HG03521 (cell line): ENCODE data around the gene ETV3.

ENCODE experiments used
- ATAC-seq: cut with Tn5 transposase; IDR thresholded peaks from one replicate; pipeline ENCODE4 v1.9.1; 2021; ENCODE audit warnings: mild to moderate bottlenecking, moderate library complexity; ENCODE audit not compliant: unreplicated experiment

ETV3 gene

DNA sequence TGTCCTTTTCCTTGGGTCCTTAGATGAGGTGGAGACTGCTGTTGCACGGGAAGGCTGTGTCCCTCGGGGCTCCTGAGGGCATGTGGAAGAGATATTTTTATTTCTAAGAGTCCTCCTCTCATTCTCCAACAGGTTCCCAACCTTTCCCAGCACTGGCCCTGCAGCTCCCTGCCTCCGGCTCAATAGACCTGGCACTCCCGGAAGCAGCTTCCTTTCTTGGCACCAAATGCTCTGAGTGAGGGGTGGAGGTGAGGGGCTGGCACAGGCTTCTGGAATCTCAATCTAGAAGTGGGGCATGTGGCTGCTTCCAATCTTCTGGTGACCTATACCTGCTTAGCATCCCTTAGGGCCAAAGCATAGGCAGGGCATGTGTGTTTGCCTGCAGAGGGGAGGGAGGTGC is 43.1 kb downstream of the ETV3 start:
- no peak for ATAC-seq

DNA sequence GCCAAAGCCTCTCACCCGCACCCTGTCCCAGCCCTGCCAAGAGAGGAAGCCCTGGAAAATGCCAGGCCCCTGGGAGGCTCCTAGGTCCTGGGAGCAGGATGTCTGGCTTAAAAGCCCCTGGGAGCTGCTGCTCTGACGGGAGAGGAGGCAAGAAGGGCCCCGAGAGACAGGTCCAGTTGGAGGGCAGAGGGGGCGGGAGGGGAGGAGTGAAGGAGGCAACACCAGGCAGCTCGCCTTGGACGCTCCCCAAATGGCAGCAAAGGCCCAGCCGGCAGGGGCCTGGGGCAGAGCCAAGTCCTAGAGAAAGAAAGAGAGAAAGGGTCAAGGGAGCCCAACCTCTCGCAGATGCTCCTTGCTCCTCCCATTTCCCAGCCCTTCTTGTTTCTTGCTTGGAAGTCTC is 45.4 kb downstream of the ETV3 start:
- no peak for ATAC-seq

DNA sequence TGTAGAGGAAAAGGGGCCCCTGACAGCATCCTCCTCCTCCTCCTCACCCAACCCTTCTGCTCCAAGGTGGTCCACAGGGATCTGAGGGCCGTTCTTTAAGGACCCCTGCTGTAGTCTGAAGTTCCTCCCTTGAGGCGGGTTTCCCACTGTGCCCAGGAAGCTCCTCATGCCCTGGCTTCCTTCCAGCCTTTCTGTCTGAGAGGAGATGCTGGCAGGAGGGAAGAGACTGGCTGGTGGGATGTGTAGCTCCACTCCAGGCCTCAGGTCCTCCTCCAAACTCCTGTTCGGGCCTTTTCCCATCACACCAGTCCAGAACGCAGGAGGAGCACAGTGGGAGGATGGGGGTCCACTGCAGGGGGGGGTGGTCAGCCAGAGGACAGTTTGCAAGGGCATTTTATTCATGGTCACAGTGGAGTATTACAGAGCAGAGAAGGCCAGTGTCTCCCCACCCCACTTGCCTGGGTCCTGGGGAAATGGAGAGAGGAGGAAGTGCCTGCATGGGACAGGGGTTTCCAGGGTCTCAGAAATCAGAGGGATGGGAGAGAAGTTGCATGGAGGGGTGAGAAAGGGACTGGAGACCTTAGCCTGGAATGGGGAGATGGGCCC is 46.4 kb downstream of the ETV3 start:
- ATAC-seq, result no peak

DNA sequence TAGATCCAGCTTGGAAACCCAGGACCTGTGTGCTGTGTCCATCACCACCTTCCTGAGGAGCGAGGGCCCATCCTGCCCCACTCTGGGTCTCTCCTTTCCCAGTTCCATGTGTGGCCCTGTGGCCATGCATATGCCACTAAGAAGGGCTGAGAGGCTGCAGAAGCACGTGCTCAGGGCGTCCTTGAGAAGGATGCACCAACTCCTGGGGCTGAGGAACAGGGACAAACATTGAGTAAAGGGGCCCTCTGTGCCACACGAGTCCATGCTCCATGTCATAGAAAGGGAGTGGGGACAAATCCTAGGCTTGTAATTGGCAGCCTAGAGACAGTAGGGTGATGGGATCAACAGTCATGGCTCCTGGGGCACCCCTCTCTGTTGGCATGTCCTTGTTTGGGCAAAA is 47.0 kb downstream of the ETV3 start:
- no peak for ATAC-seq

DNA sequence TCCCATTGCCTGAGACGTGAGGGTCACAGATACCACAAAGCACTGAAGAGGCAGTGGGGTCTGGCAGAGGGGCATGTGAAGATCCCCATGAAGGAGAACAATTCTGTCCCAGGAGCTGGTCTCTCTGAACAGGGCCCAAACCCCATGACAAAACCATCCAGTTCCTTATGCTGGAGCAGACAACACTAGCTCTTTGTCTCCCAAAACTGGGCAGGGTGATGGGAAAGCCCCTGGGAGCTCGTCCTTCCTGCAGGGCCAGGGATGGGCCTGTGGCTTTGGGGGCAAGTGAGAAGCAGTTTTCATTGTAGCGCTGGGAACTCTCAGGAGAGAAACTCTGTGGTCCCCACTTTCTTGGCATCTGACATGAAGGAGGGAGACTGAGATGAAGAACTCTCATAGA is 47.4 kb downstream of the ETV3 start:
- no peak for ATAC-seq

DNA sequence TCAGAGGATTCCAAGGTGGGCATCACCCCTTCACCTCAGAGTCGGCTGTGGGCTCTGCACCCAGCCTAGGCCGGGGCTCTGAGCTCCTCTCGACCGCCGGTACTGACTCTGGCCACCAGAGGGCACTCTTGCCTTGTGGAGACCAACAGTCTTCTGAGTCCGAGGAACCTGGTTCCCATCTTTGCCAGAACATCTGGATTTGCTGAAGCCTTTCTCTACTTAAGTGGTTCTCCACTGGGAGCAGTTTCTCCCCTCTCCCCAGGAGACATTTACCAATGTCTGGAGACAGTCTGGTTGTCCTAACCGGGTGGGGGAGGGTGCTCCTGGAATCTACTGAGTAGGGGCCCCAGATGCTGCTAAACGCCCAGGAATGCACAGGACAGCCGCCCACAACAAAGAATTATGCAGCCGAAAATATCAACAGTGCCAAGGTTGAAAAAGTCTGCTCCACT is 48.0 kb downstream of the ETV3 start:
- no peak for ATAC-seq

DNA sequence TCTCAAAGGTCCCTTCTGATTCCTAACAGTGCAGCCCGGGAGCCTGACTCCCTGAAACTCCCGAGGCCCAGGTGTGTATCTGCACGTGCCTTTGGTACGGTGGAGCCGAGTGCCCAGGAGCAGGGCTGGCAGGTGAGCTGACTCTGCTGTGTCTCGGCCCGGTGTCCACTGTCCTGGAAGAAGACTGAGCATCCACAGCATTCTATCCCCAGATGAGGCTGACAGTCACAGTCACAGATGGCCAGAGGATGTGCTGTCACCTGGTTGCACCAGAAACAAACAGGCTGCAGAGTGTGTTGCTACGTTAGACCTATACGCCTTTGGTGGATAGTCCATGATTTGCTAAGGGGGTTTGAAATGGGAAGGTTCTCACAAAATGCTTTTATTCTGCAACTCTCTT is 48.4 kb downstream of the ETV3 start:
- ATAC-seq, result no peak

DNA sequence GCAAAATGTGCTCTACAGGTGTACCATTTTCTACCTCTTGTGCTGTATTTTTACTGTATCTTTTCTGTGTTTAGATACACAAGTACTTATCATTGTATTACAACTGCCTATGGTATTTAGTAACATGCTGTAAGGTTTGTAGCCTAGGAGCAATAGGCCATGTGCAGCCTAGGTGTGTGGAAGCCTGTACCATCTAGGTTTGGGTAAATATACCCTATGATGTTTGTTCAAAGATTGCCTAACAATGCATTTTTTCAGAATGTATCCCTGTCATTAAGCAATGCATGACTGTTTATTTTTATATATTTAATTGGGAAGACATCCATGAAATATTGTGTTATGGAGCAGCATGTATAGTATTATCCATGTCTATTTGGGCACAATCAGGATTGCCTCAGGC is 49.6 kb downstream of the ETV3 start:
- no peak for ATAC-seq

DNA sequence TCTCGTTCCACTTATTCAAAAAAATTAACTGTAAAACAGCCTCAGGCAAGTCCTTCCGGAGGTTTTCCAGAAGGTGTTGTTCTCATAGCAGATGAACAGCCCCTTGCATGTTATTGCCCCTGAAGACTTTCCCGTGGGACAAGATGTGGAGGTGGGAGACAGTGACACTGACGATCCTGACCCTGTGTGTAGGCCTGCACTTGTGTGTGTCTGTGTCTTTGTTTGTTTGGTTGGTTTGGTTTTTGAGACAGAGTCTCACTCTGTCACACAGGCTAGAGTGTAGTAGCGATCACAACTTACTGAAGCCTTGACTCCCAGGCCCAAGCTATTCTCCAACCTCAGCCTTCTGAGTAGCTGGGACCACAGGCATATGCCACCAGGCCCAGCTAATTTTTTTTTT is 51.2 kb downstream of the ETV3 start:
- ATAC-seq, result no peak

DNA sequence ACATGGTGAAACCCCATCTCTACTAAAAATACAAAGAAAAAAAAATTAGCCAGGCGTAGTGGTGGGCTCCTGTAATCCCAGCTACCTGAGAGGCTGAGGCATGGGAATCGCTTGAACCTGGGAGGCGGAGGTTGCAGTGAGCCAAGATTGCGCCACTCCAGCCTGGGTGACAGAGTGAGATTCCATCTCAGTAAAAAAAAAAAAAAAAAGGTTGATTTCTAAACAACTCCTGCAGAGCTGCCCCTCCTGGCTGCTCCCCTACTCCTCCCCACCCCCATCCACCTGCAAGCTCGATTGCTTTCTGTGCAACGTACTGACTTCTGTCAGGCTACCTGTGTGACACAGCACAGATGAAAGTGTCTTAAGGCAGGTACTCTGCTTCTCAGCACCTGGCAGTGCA is 51.9 kb downstream of the ETV3 start:
- no peak for ATAC-seq

DNA sequence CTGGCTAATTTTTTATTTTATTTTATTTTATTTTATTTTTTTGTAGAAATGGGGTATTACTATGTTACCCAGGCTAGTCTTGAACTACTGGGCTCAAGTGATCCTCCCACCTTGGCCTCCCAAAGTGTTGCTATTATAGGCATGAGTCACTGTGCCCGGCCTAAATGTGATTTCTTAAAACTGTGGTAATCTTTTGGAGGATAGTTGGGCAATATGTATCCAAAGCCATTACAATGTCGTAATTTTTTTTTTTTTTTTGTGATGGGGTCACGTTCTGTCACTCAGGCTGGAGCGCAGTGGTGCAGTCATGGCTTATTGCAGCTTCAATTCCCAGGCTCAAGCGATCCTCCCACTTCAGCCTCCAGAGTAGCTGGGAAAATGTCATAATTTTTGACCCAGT is 52.8 kb downstream of the ETV3 start:
- no peak for ATAC-seq

DNA sequence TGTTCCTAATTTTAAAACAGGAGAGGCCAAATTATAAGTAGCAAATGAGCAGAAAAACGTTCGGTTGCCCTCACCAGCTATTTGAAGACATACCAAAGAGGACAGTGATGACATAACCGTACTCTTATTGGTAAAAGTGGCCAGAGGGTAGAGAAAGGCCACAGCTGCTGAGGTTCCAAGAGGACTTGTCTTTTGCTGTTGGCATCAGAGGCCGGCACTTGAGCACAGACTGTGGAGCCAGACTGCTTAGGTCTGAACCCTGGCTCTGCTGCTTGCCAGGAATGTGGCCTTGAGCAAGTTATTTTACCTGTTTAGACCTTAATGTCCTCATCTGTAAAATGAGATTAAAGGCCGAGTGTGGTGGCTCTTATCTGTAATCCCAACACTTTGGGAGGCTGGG is 53.5 kb downstream of the ETV3 start:
- ATAC-seq, result no peak

DNA sequence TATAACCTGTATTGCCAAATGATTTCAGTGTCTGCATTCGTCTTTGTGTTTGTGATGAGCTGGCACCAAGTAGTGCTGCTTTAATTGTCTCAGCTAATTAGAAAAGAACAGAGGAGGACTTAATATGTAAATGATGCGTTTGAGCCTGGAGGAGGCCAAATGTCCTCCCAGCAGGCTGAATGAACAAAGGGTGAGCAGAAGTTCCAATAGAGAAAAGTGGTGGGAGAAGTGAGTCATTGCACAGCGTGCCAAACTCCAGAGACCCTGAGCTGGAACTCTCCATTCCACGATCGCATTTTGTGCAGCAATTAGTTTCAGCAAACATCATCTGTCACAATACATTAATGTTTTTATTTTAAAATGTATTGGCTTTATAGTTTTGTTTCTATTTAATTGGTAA is 56.5 kb downstream of the ETV3 start:
- ATAC-seq, result no peak

DNA sequence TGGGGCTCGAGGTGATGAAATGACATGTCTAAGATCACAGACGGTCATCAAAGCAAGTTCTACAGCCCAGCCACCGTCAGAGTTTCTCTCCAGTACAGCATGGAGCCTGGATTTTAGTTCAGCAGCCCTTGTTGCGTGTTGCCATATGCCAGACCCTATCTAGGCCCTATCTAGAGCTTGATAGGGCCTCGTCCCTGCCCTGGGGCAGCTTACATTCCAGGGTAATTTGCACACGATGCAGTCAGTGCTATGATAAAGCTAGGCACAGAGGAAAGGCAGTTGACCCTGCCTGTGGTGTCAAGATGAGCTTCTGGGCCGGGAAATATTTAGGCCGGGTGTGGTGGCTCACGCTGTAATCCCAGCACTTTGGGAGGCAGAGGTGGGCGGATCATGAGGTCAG is 57.5 kb downstream of the ETV3 start:
- ATAC-seq, result no peak

DNA sequence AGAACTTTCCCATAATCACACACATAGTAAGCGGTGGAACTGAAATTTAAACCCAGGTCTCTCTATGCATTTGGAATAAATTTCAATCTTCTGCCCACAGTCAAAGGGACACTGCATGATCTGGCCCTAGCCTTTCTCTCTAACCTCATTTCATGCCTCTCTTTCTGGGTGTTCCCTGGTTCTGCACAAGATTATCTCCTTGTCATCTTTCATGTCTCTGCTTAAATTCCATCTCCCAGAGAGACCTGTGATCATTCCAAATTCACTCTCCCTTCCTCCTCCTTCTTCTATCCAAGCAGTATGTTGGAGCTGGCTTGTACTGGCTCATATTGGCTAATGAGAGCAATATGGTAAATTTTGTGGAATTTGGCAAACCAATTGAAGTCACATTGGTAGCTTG is 60.8 kb downstream of the ETV3 start:
- ATAC-seq, result no peak

DNA sequence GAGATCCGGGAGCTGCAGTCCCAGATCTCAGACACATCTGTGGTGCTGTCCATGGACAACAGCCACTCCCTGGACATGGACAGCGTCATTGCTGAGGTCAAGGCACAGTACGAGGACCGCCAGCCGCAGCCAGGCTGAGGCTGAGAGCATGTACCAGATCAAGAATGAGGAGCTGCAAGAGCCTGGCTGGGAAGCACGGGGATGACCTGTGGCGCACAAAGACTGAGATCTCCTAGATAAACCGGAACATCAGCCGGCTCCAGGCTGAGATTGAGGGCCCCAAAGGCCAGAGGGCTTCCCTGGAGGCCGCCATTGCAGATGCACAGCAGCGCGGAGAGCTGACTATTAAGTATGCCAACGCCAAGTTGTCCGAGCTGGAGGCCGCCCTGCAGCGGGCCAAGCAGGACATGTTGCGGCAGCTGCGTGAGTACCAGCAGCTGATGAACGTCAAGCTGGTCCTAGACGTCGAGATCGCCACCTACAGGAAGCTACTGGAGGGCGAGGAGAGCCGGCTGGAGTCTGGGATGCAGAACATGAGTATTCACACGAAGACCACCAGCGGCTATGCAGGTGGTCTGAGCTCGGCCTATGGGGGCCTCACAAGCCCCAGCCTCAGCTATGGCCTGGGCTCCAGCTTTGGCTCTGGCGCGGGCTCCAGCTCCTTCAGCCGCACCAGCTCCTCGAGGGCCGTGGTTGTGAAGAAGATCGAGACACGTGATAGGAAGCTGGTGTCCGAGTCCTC is 64.1 kb downstream of the ETV3 start:
- no peak for ATAC-seq
